Panc1 (cell line): ENCODE data around the gene PLD3. TPM values are rescaled to one million over a fixed set of nuclear protein-coding genes. Genes with fewer than 3 reads are reported as not detected.
"Not testable (repeated sequence)": the region's sequence is repeated elsewhere in the genome, so short reads cannot be mapped to it uniquely, and the experiment has no call there.

Experiments
- ATAC-seq: fragments of 200-7000 bp; cut with Tn5 transposase; 2 replicates; pipeline ENCODE4 v1.9.1; 2020; ENCODE audit warnings: mild to moderate bottlenecking, moderate library complexity
- BruUV-seq: library from RNA; stranded (reverse); fragments of 400-500 nt; replicated peaks from 2 replicates; lab custom pipeline; 2021; lab: Mats Ljungman, UMichigan
- CTCF ChIA-PET: fragments of 300-600 bp; sonication (Branson Sonifier 250); formaldehyde crosslinking; loops from one replicate; lab custom pipeline; 2022; ENCODE audit warnings: antibody characterized with exemption; lab: Charles Lee
- POLR2A ChIA-PET: fragments of 300-600 bp; sonication (Branson Sonifier 250); formaldehyde crosslinking; loops from one replicate; lab custom pipeline; 2022; ENCODE audit warnings: antibody characterized with exemption; lab: Charles Lee
- DNase-seq: peaks from one replicate; pipeline ENCODE4 v3.0.0-alpha.2; 2010; ENCODE audit warnings: low read depth, low spot score
- H3K27ac ChIP-seq: 2 replicates; pipeline ENCODE4 v1.5.1; 2011; ENCODE audit warnings: mild to moderate bottlenecking, low read length, inconsistent platforms
- H3K27me3 ChIP-seq: fragments of 200-500 bp; sonication (Bioruptor generic); 2 replicates; pipeline ENCODE4 v1.6.0; 2014; ENCODE audit warnings: low read length, inconsistent platforms; ENCODE audit not compliant: control insufficient read depth, insufficient read depth
- H3K36me3 ChIP-seq: fragments of 200-500 bp; sonication (Bioruptor generic); 2 replicates; pipeline ENCODE4 v1.5.1; 2014; ENCODE audit warnings: inconsistent platforms, mild to moderate bottlenecking, low read length, moderate library complexity; ENCODE audit not compliant: control insufficient read depth, insufficient read depth
- H3K4me1 ChIP-seq: 2 replicates; pipeline ENCODE4 v1.5.1; 2011; ENCODE audit warnings: inconsistent platforms, mild to moderate bottlenecking, low read length, moderate library complexity; ENCODE audit not compliant: control insufficient read depth, insufficient read depth
- H3K4me3 ChIP-seq, 2 experiments: 2 replicates each; pipeline ENCODE4 v1.5.1; 2011 to 2012; ENCODE audit warnings: low read depth in 2 of 2, low read length in 2 of 2, mild to moderate bottlenecking in 2 of 2, inconsistent platforms in 1 of 2, moderate library complexity in 1 of 2
- H3K9me3 ChIP-seq: fragments of 200-500 bp; sonication (Bioruptor generic); 2 replicates; pipeline ENCODE4 v1.5.1; 2014; ENCODE audit warnings: low read depth, mild to moderate bottlenecking, inconsistent platforms, low read length, moderate library complexity; ENCODE audit not compliant: control insufficient read depth, insufficient read depth
- CTCF ChIP-seq: fragments of 450-650 bp; IDR thresholded peaks from 2 replicates; pipeline ENCODE4 v1.5.1; 2017; ENCODE audit warnings: mild to moderate bottlenecking
- POLR2AphosphoS5 ChIP-seq: IDR thresholded peaks from 2 replicates; pipeline ENCODE4 v1.6.1; 2012; ENCODE audit warnings: mild to moderate bottlenecking, low read depth, low read length, moderate library complexity
- SIN3A ChIP-seq: IDR thresholded peaks from 2 replicates; pipeline ENCODE4 v1.6.1; 2012; ENCODE audit warnings: low read depth, mild to moderate bottlenecking, low read length, moderate library complexity, borderline replicate concordance; ENCODE audit not compliant: insufficient read depth
- TCF7L2 ChIP-seq: IDR thresholded peaks from 2 replicates; pipeline ENCODE4 v1.6.1; 2011; ENCODE audit warnings: mild to moderate bottlenecking, low read depth, low read length, inconsistent platforms
- in situ Hi-C: cut with HindIII; loops from 2 replicates; pipeline ENCODE4 v1.10.0; 2016; ENCODE audit warnings: low sequenced_read_pairs, low pct_unique_long_range_greater_than_20kb
- intact Hi-C: fragments of 100-400 bp; cut with micrococcal nuclease; formaldehyde crosslinking; loops from one replicate; pipeline ENCODE4 v1.10.0; 2022; ENCODE audit not compliant: unreplicated experiment
- total RNA-seq: library from RNA; stranded (reverse); gene quantifications from one replicate; pipeline ENCODE4 v1.2.1, GENCODE V29; 2021; ENCODE audit not compliant: unreplicated experiment
- TF ChIP-seq, protein P1 (sequence below), 2 experiments: IDR thresholded peaks; 2 replicates each; pipeline ENCODE4 v1.6.1; 2011 to 2012; ENCODE audit warnings: low read depth in 2 of 2, control low read depth in 1 of 2, low read length in 1 of 2, mild to moderate bottlenecking in 1 of 2, moderate library complexity in 1 of 2; ENCODE audit not compliant: insufficient read depth in 1 of 2

The PLD3 gene
- total RNA-seq, 1 experiment from 2014 or later, result 81.8 TPM

- Histone ChIP-seq H3K4me3 (no peak overlapping the region), H3K27ac (no peak overlapping the region), H3K36me3 (no peaks in the 10 kb centered on the region), H3K9me3 (no peaks in the 10 kb centered on the region), H3K4me1 (no peaks in the 10 kb centered on the region; the same call in 1 of the 2 replicates), H3K27me3 (no peaks in the 10 kb centered on the region)
- ChIA-PET CTCF (no interaction called here), POLR2A (no interaction called here)
- intact Hi-C loops, result no loop called here
- ATAC-seq, result no peak
- TF ChIP-seq, protein P1, sequence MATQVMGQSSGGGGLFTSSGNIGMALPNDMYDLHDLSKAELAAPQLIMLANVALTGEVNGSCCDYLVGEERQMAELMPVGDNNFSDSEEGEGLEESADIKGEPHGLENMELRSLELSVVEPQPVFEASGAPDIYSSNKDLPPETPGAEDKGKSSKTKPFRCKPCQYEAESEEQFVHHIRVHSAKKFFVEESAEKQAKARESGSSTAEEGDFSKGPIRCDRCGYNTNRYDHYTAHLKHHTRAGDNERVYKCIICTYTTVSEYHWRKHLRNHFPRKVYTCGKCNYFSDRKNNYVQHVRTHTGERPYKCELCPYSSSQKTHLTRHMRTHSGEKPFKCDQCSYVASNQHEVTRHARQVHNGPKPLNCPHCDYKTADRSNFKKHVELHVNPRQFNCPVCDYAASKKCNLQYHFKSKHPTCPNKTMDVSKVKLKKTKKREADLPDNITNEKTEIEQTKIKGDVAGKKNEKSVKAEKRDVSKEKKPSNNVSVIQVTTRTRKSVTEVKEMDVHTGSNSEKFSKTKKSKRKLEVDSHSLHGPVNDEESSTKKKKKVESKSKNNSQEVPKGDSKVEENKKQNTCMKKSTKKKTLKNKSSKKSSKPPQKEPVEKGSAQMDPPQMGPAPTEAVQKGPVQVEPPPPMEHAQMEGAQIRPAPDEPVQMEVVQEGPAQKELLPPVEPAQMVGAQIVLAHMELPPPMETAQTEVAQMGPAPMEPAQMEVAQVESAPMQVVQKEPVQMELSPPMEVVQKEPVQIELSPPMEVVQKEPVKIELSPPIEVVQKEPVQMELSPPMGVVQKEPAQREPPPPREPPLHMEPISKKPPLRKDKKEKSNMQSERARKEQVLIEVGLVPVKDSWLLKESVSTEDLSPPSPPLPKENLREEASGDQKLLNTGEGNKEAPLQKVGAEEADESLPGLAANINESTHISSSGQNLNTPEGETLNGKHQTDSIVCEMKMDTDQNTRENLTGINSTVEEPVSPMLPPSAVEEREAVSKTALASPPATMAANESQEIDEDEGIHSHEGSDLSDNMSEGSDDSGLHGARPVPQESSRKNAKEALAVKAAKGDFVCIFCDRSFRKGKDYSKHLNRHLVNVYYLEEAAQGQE (IDR thresholded peaks at IDR 0.05; ENCODE audit: insufficient read depth in 1 of 2, low read depth in 2 of 2, low read length in 1 of 2), result no peak
- no peak for TF ChIP-seq POLR2AphosphoS5
- no peak for TF ChIP-seq TCF7L2
- no peak for TF ChIP-seq SIN3A
- TF ChIP-seq CTCF, result no peak
- BruUV-seq, result no TSS peak
- DNase-seq, result no peak
- in situ Hi-C loops, result no loop called here
These were observed 59.5 kb downstream of the PLD3 start for GRCh38 chr19:40407714-40408597.

GRCh38 chr19:40408598-40408925 lies 60.1 kb downstream of the PLD3 start:
- in situ Hi-C loops, H3K27me3 ChIP-seq, DNase-seq, H3K27ac ChIP-seq, H3K4me1 ChIP-seq, H3K36me3 ChIP-seq, ATAC-seq, CTCF ChIA-PET, POLR2A ChIA-PET, H3K4me3 ChIP-seq, BruUV-seq, H3K9me3 ChIP-seq, intact Hi-C loops: not testable (repeated sequence)

DNA sequence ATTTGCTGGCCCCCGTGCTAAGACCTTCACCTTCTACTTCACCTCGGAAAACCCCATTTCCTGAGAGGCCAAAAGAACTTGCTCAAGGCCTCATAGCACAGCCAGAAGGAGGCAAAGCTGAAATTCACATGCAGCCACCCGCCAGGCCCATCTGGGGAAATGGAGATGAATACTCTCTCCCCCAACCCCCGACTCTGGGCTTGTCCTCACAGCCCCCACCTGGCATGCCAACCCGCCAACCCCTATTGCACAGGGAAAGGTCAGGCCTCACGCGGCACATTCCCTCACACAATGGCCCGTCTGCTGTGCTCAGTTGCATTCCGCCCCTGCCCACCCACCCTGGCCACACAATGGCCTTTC lies 61.5 kb downstream of the PLD3 start:
- H3K9me3 ChIP-seq, result no peaks in the 10 kb centered on the region
- ChIA-PET POLR2A (no interaction called here), CTCF (no interaction called here)
- no peaks in the 10 kb centered on the region; the same call in none of the 2 replicates for H3K4me1 ChIP-seq
- no peaks in the 10 kb centered on the region for H3K36me3 ChIP-seq
- H3K27me3 ChIP-seq, result no peaks in the 10 kb centered on the region
- no TSS peak for BruUV-seq
- H3K4me3 ChIP-seq, result no peak overlapping the region
- DNase-seq, result no peak
- ATAC-seq, result no peak
- no peak for TF ChIP-seq CTCF
- TF ChIP-seq TCF7L2, result no peak
- TF ChIP-seq SIN3A, result no peak
- TF ChIP-seq POLR2AphosphoS5, result no peak
- TF ChIP-seq, protein P1 (IDR thresholded peaks at IDR 0.05; ENCODE audit: insufficient read depth in 1 of 2, low read depth in 2 of 2, low read length in 1 of 2), result no peak
- H3K27ac ChIP-seq, result no peak overlapping the region
- intact Hi-C loops (no loop called here), in situ Hi-C loops (no loop called here)
